Measurements from ENCODE around the gene NAT10. TPM values are rescaled to one million over a fixed set of nuclear protein-coding genes. Genes with fewer than 3 reads are reported as not detected.

Gene NAT10
- polyA plus RNA-seq, 1 of the 3 experiments (the other 2 are of a cell fraction), result 31.0 TPM

DNA sequence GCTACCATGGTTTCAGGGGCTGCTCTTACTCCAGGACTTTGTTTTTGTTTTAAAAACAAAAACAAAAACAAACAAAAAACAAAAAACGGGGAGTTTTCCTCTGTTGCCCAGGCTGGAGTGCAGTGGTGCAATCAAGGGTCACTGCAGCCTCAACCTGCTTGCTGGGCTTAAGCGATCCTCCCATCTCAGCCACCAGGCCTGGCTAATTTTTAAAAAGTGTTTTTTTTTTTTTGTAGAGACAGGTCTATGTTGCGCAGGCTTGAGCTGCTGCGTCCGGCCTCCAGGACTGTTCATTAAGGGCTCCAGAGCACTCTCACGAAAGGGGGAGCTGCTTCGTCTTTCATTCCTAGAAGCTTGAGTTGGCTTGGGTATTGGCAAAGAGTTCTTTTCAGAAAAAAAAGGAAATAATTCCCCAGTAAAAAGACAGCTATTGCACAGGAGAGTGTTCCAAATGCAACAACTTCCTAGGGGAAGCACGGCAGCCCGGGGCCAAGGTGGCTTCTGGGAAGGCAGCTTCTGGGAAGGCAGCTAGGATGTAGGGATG lies 78.5 kb downstream of the NAT10 start:
- TF ChIP-seq NFIC (IDR thresholded peaks at IDR 0.05; ENCODE audit: borderline replicate concordance), result no peak

DNA sequence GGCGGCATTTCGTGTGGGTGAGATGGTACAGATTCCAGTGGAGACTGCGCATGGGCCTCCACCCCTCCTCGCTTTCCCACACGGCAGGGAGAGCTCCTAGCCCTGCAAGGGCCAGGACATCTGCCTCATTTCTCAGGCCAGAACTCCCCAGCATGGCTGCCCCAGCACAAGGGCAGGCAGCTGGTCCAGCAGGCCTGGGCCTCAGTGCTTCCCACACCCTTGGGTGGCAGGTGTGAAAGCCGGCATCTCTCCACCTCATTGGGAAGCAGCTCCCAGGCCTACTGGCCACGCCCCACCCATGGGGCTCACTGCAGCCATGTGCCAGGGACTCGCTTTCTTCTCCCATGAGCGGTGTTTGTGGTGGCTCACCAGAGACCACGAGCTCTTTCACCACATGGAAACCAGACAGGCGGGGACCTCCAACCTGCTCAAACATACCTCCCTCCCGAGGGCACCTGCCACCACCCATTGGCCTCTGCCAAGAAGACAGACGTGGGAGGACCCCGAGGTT lies 79.1 kb downstream of the NAT10 start:
- POLR2A ChIA-PET, result no interaction called here
- Histone ChIP-seq H2AFZ (ENCODE audit: low read depth) (no peak overlapping the region), H3K79me2 (ENCODE audit: insufficient read depth) (no peaks in the 10 kb centered on the region), H4K20me1 (ENCODE audit: insufficient read depth) (no peaks in the 10 kb centered on the region), H3K27ac (ENCODE audit: low read depth in 2 of 2, low read length in 1 of 2) (no peak overlapping the region), H3K9ac (no peak overlapping the region), H3K9me2 (no peaks in the 10 kb centered on the region), H3K27me3 (ENCODE audit: insufficient read depth) (no peaks in the 10 kb centered on the region), H3F3A (replicated peaks; ENCODE audit: insufficient read depth) (no peaks in the 10 kb centered on the region), H3K4me1 (ENCODE audit: control insufficient read depth in 1 of 2, insufficient read depth in 2 of 2, low read depth in 1 of 2, low read length in 1 of 2) (peaks cover 9 to 23% of the 10 kb centered on the region in 2 experiments; a peak in 2 of 4 replicates), H3K4me3 (ENCODE audit: low read depth in 2 of 2, low read length in 1 of 2) (no peak overlapping the region), H3K9me3 (no peaks in the 10 kb centered on the region), H3K36me3 (replicated peaks in 1 of 2; ENCODE audit: control insufficient read depth in 1 of 2, insufficient read depth in 2 of 2, low read length in 1 of 2) (no peaks in the 10 kb centered on the region), H3K4me2 (no peak overlapping the region)
- CTCF ChIA-PET, result interaction anchor here (1.0 to 5.4 kb wide), 3 partner anchors 10 to 173 kb away, joined by 3 to 45 read pairs (median 12); partner anchors contain the start of gene ABTB2
- TF ChIP-seq CHD2 (IDR thresholded peaks at IDR 0.05; ENCODE audit: low read length, partially characterized antibody) (no peak), GATA2 (CRISPR knock-in tag; IDR thresholded peaks at IDR 0.05) (no peak), RAD21 (IDR thresholded peaks at IDR 0.05; ENCODE audit: low read length) (no peak), JUND (IDR thresholded peaks at IDR 0.05) (no peak), ELF1 (IDR thresholded peaks at IDR 0.05) (no peak), RXRA (IDR thresholded peaks at IDR 0.05; ENCODE audit: borderline replicate concordance, low read depth) (no peak), PBX3 (IDR thresholded peaks at IDR 0.05) (no peak), TEAD4 (IDR thresholded peaks at IDR 0.05; ENCODE audit: borderline replicate concordance, insufficient read depth) (no peak), IRF3 (IDR thresholded peaks at IDR 0.05; ENCODE audit: low read depth, low read length) (no peak), ZBTB33 (IDR thresholded peaks at IDR 0.05; ENCODE audit: borderline replicate concordance, low read depth) (no peak), RCOR1 (IDR thresholded peaks at IDR 0.05; ENCODE audit: low read length) (no peak), NRF1 (IDR thresholded peaks at IDR 0.05; ENCODE audit: low read depth, low read length) (no peak), FOXM1 (IDR thresholded peaks at IDR 0.05; ENCODE audit: low read depth) (no peak), SMC3 (IDR thresholded peaks at IDR 0.05; ENCODE audit: low read depth, low read length) (no peak), MEF2A (IDR thresholded peaks at IDR 0.05; ENCODE audit: borderline replicate concordance, low read depth) (no peak)
- TF ChIP-seq, protein P1, sequence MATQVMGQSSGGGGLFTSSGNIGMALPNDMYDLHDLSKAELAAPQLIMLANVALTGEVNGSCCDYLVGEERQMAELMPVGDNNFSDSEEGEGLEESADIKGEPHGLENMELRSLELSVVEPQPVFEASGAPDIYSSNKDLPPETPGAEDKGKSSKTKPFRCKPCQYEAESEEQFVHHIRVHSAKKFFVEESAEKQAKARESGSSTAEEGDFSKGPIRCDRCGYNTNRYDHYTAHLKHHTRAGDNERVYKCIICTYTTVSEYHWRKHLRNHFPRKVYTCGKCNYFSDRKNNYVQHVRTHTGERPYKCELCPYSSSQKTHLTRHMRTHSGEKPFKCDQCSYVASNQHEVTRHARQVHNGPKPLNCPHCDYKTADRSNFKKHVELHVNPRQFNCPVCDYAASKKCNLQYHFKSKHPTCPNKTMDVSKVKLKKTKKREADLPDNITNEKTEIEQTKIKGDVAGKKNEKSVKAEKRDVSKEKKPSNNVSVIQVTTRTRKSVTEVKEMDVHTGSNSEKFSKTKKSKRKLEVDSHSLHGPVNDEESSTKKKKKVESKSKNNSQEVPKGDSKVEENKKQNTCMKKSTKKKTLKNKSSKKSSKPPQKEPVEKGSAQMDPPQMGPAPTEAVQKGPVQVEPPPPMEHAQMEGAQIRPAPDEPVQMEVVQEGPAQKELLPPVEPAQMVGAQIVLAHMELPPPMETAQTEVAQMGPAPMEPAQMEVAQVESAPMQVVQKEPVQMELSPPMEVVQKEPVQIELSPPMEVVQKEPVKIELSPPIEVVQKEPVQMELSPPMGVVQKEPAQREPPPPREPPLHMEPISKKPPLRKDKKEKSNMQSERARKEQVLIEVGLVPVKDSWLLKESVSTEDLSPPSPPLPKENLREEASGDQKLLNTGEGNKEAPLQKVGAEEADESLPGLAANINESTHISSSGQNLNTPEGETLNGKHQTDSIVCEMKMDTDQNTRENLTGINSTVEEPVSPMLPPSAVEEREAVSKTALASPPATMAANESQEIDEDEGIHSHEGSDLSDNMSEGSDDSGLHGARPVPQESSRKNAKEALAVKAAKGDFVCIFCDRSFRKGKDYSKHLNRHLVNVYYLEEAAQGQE (IDR thresholded peaks at IDR 0.05; ENCODE audit: low read depth, low read length), result no peak
- 93% methylated on average over 3 of the region's 14 CpGs for WGBS (ENCODE audit: low lambda C conversion rate)
- DNase-seq, result no peak

More for the DNA sequence above, 78.5 kb downstream of the NAT10 start:
- Histone ChIP-seq H3K9ac (no peak overlapping the region), H3K4me1 (ENCODE audit: control insufficient read depth in 1 of 2, insufficient read depth in 2 of 2, low read depth in 1 of 2, low read length in 1 of 2) (peaks cover 9 to 23% of the 10 kb centered on the region in 2 experiments; a peak in 2 of 4 replicates), H4K20me1 (ENCODE audit: insufficient read depth) (no peaks in the 10 kb centered on the region), H2AFZ (ENCODE audit: low read depth) (no peak overlapping the region), H3K9me2 (no peaks in the 10 kb centered on the region), H3K4me3 (ENCODE audit: low read depth in 2 of 2, low read length in 1 of 2) (no peak overlapping the region), H3F3A (replicated peaks; ENCODE audit: insufficient read depth) (no peaks in the 10 kb centered on the region), H3K79me2 (ENCODE audit: insufficient read depth) (no peaks in the 10 kb centered on the region), H3K36me3 (replicated peaks in 1 of 2; ENCODE audit: control insufficient read depth in 1 of 2, insufficient read depth in 2 of 2, low read length in 1 of 2) (no peaks in the 10 kb centered on the region), H3K27ac (ENCODE audit: low read depth in 2 of 2, low read length in 1 of 2) (no peak overlapping the region), H3K27me3 (ENCODE audit: insufficient read depth) (no peaks in the 10 kb centered on the region), H3K9me3 (no peaks in the 10 kb centered on the region), H3K4me2 (no peak overlapping the region)
- DNase-seq, result no peak
- ChIA-PET CTCF (interaction anchor here (1.0 to 5.4 kb wide), 4 partner anchors 9 to 174 kb away, joined by 3 to 45 read pairs (median 14); partner anchors contain the start of gene ABTB2), POLR2A (no interaction called here)
- 96% methylated on average over 9 of the region's 9 CpGs for WGBS (ENCODE audit: low lambda C conversion rate)

Measured in SK-N-SH (cell line).